HepG2 (cell line): Measurements from ENCODE around the gene EMC9. TPM values are rescaled to one million over a fixed set of nuclear protein-coding genes. Genes with fewer than 3 reads are reported as not detected.
A peak's percentile ranks its signal among the peaks of the same experiment; 100 is the strongest.

Source experiments
- ARNT ChIP-seq: fragments of 450-650 bp; IDR thresholded peaks from 2 replicates; pipeline ENCODE4 v1.6.1; 2017
- CBFB ChIP-seq: sonication (generic); formaldehyde crosslinking; IDR thresholded peaks from 2 replicates; pipeline ENCODE4 v1.4.0; 2020; ENCODE audit warnings: missing genetic modification reagents
- CENPX ChIP-seq: sonication (generic); formaldehyde crosslinking; IDR thresholded peaks from 2 replicates; pipeline ENCODE4 v1.9.0; 2021; ENCODE audit warnings: mild to moderate bottlenecking, missing genetic modification reagents, moderate library complexity
- CERS6 ChIP-seq: sonication (generic); formaldehyde crosslinking; IDR thresholded peaks from 2 replicates; pipeline ENCODE4 v1.5.0; 2020; ENCODE audit warnings: missing genetic modification reagents
- DNMT3B ChIP-seq: conservative IDR thresholded peaks from 2 replicates; pipeline ENCODE4 v1.6.1; 2016; ENCODE audit warnings: missing biosample characterization, control low read depth
- FOXC1 ChIP-seq: sonication (generic); formaldehyde crosslinking; IDR thresholded peaks from 2 replicates; pipeline ENCODE4 v1.8.0; 2022; ENCODE audit warnings: mild to moderate bottlenecking, missing genetic modification reagents, borderline replicate concordance
- GLI4 ChIP-seq: sonication (generic); formaldehyde crosslinking; IDR thresholded peaks from 2 replicates; pipeline ENCODE4 v1.5.1; 2020; ENCODE audit warnings: missing genetic modification reagents, mild to moderate bottlenecking, moderate library complexity, borderline replicate concordance
- JUNB ChIP-seq: sonication (generic); formaldehyde crosslinking; IDR thresholded peaks from 2 replicates; pipeline ENCODE4 v1.8.0; 2022; ENCODE audit warnings: missing genetic modification reagents, mild to moderate bottlenecking, borderline replicate concordance
- KAT7 ChIP-seq: IDR thresholded peaks from 2 replicates; pipeline ENCODE4 v1.6.1; 2018; ENCODE audit warnings: borderline replicate concordance, missing compliant biosample characterization
- MED13 ChIP-seq: sonication (generic); formaldehyde crosslinking; IDR thresholded peaks from 2 replicates; pipeline ENCODE4 v1.5.0; 2020; ENCODE audit warnings: missing genetic modification reagents
- MNT ChIP-seq: fragments of 450-650 bp; IDR thresholded peaks from 2 replicates; pipeline ENCODE4 v1.6.1; 2016
- NFIB ChIP-seq: sonication (generic); formaldehyde crosslinking; IDR thresholded peaks from 2 replicates; pipeline ENCODE4 v1.9.0; 2021; ENCODE audit warnings: missing genetic modification reagents, mild to moderate bottlenecking, borderline replicate concordance
- NFIC ChIP-seq: IDR thresholded peaks from 2 replicates; pipeline ENCODE4 v1.6.1; 2012; ENCODE audit warnings: mild to moderate bottlenecking, low read length, inconsistent platforms
- NFYB ChIP-seq: sonication (generic); formaldehyde crosslinking; IDR thresholded peaks from 2 replicates; pipeline ENCODE4 v1.4.0; 2020; ENCODE audit warnings: missing genetic modification reagents
- RFXANK ChIP-seq: IDR thresholded peaks from 2 replicates; pipeline ENCODE4 v1.6.1; 2016
- RNF2 ChIP-seq: fragments of 450-650 bp; conservative IDR thresholded peaks from 2 replicates; pipeline ENCODE4 v1.6.1; 2016; ENCODE audit warnings: low read depth
- RORA ChIP-seq: sonication (generic); formaldehyde crosslinking; IDR thresholded peaks from 2 replicates; pipeline ENCODE4 v1.5.0; 2020; ENCODE audit warnings: mild to moderate bottlenecking, missing genetic modification reagents, moderate library complexity
- SMYD3 ChIP-seq: sonication (generic); formaldehyde crosslinking; IDR thresholded peaks from 2 replicates; pipeline ENCODE4 v1.8.1; 2023; ENCODE audit warnings: mild to moderate bottlenecking, missing genetic modification reagents
- SP1 ChIP-seq, 2 experiments: fragments of 450-650 bp in 1 of 2; sonication (generic) in 1 of 2; formaldehyde crosslinking in 1 of 2; IDR thresholded peaks; 2 replicates each; pipeline versions ENCODE4 v1.4.0 to v1.6.1; 2016 to 2020; ENCODE audit warnings: missing genetic modification reagents in 1 of 2
- SSRP1 ChIP-seq: IDR thresholded peaks from 2 replicates; pipeline ENCODE4 v1.6.1; 2016; ENCODE audit warnings: control low read depth
- TBL1XR1 ChIP-seq: fragments of 150-350 bp; IDR thresholded peaks from 2 replicates; pipeline ENCODE4 v1.6.1; 2014; ENCODE audit warnings: borderline replicate concordance, low read length; ENCODE audit not compliant: partially characterized antibody
- ZBTB33 ChIP-seq: sonication (generic); formaldehyde crosslinking; IDR thresholded peaks from 2 replicates; pipeline ENCODE4 v1.4.0; 2020; ENCODE audit warnings: missing genetic modification reagents
- ZFP41 ChIP-seq: sonication (generic); formaldehyde crosslinking; IDR thresholded peaks from 2 replicates; pipeline ENCODE4 v1.4.0; 2020; ENCODE audit warnings: mild to moderate bottlenecking, missing genetic modification reagents, borderline replicate concordance
- ZNF446 ChIP-seq: sonication (generic); formaldehyde crosslinking; IDR thresholded peaks from 2 replicates; pipeline ENCODE4 v1.5.0; 2020; ENCODE audit warnings: mild to moderate bottlenecking, missing genetic modification reagents
- ZNF563 ChIP-seq: sonication (generic); formaldehyde crosslinking; IDR thresholded peaks from 2 replicates; pipeline ENCODE4 v1.8.0; 2022; ENCODE audit warnings: mild to moderate bottlenecking, moderate library complexity, missing genetic modification reagents
- ZNF614 ChIP-seq: IDR thresholded peaks from 2 replicates; pipeline ENCODE4 v1.6.1; 2018; ENCODE audit warnings: missing biosample characterization, missing genetic modification reagents, inconsistent platforms, borderline replicate concordance
- ZNF776 ChIP-seq: sonication (generic); formaldehyde crosslinking; IDR thresholded peaks from 2 replicates; pipeline ENCODE4 v1.4.0; 2020; ENCODE audit warnings: mild to moderate bottlenecking, missing genetic modification reagents
- ZNF777 ChIP-seq: sonication (generic); formaldehyde crosslinking; IDR thresholded peaks from 2 replicates; pipeline ENCODE4 v1.4.0; 2020; ENCODE audit warnings: missing genetic modification reagents
- ZNF781 ChIP-seq: sonication (generic); formaldehyde crosslinking; IDR thresholded peaks from 2 replicates; pipeline ENCODE4 v1.5.1; 2020; ENCODE audit warnings: borderline replicate concordance, mild to moderate bottlenecking, missing genetic modification reagents; ENCODE audit errors: not compliant biosample characterization
- ZNF850 ChIP-seq: sonication (generic); formaldehyde crosslinking; conservative IDR thresholded peaks from 2 replicates; pipeline ENCODE4 v1.9.0; 2021; ENCODE audit warnings: mild to moderate bottlenecking, missing genetic modification reagents
- polyA plus RNA-seq, 8 experiments: library from polyadenylated mRNA; depleted of rRNA in 3 of 8; stranded (reverse) in 7 of 8; unstranded in 1 of 8; fragments of >200 nt; fragmentation: Illumina TruSeq in 4 of 8; extraction: Trizol in 4 of 8; gene quantifications; 2 replicates each; pipeline versions ENCODE4 v1.2.1 to v1.2.3, GENCODE V29; 2011 to 2016; ENCODE audit warnings: low read depth in 4 of 8, missing spikeins in 1 of 8, mixed read lengths in 1 of 8; ENCODE audit not compliant: insufficient read depth in 1 of 8
- total RNA-seq, 5 experiments: library from RNA; depleted of rRNA; stranded (reverse); fragments of >200 nt; fragmentation: Illumina TruSeq; extraction: Trizol; gene quantifications; 2 replicates each; pipeline ENCODE4 v1.2.3, GENCODE V29; 2016; ENCODE audit warnings: low read depth in 1 of 5

Gene EMC9
- total and polyA plus RNA-seq, 2 of the 13 experiments (the other 11 are each of a cell fraction or from before 2014, with no cell fraction given) = 60.5 to 78.7 TPM

GRCh38 chr14:24115422-24116127 is 25.8 kb downstream of the EMC9 start (continued):
- TF ChIP-seq MED13 (no peak), SMYD3 (CRISPR knock-in tag) (no peak), ZNF776 (CRISPR knock-in tag) (no peak), SSRP1 (no peak), ZNF781 (no peak), ZNF446 (CRISPR knock-in tag) (no peak), ZFP41 (no peak), MNT (no peak), ARNT (no peak), NFIB (no peak), JUNB (CRISPR knock-in tag) (no peak), RORA (CRISPR knock-in tag) (no peak), TBL1XR1 (no peak), RNF2 (no peak), NFIC (no peak), SP1 (IDR thresholded peaks at IDR 0.05) (no peak), SP1 (CRISPR knock-in tag; IDR thresholded peaks at IDR 0.05) (no peak), CERS6 (CRISPR knock-in tag) (0 out of 2 replicates have a peak, but pooled peaks have one; percentile 57), ZNF563 (CRISPR knock-in tag) (no peak), ZNF614 (CRISPR knock-in tag) (no peak; the same call in 1 of the 2 replicates), ZNF850 (CRISPR knock-in tag) (no peak), DNMT3B (CRISPR knock-in tag) (no peak), NFYB (CRISPR knock-in tag) (no peak), GLI4 (peak; percentile 12; the same call in 1 of the 2 replicates), RFXANK (CRISPR knock-in tag) (no peak), ZBTB33 (no peak), ZNF777 (0 out of 2 replicates have a peak, but pooled peaks have one; percentile 34), CBFB (no peak), CENPX (no peak), FOXC1 (CRISPR knock-in tag) (no peak), KAT7 (CRISPR knock-in tag) (no peak)
